ENCODE measurements around the gene DTNBP1.

DNA sequence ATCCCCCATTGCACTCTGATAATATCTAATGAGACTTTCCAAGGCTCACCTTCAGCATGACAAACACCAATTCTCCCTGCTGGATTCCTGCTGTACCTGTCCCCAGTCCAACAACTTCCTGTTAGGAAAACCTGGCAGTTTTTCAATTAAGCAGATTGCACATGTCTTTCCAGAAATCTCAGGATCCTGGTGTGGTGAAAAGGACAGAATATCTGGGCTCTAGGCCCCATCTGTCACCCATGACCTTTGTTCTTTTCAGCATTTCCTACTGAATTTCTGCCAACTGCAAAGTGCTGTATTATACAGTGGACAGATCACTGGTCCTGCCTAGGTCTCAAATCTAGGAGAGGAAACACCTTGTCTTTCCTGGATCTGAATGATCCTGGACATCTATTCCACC, 27.7 kb upstream of the DTNBP1 start:
- no peak for TF ChIP-seq EZH2phosphoT487 (IDR thresholded peaks at IDR 0.05; ENCODE audit: insufficient read depth, low read depth)
- TF ChIP-seq EZH2 (IDR thresholded peaks at IDR 0.05; ENCODE audit: insufficient read depth, poor library complexity, severe bottlenecking): no peak

Measured in GM23248 (cell line).